Renal cortex interstitium (tissue), 11 donors: ENCODE measurements around the gene DUSP28. TPM values are rescaled to one million over a fixed set of nuclear protein-coding genes. Genes with fewer than 3 reads are reported as not detected.

Experiments
- DNase-seq, 11 donors: peaks; one replicate each; pipeline ENCODE4 v3.0.0-alpha.2; 2013; ENCODE audit warnings: low read depth in 9 of 11, low spot score in 4 of 11; ENCODE audit errors: extremely low read depth in 1 of 11
- polyA plus RNA-seq, 3 donors: library from polyadenylated mRNA; unstranded; fragments of 120-200 nt; gene quantifications; one replicate each; pipeline ENCODE4 v1.2.1, GENCODE V29; 2013; ENCODE audit not compliant: insufficient read length in 3 of 3

The DUSP28 gene
- polyA plus RNA-seq, 3 donors: 6.0 to 7.1 (median 6.9) TPM

DNA sequence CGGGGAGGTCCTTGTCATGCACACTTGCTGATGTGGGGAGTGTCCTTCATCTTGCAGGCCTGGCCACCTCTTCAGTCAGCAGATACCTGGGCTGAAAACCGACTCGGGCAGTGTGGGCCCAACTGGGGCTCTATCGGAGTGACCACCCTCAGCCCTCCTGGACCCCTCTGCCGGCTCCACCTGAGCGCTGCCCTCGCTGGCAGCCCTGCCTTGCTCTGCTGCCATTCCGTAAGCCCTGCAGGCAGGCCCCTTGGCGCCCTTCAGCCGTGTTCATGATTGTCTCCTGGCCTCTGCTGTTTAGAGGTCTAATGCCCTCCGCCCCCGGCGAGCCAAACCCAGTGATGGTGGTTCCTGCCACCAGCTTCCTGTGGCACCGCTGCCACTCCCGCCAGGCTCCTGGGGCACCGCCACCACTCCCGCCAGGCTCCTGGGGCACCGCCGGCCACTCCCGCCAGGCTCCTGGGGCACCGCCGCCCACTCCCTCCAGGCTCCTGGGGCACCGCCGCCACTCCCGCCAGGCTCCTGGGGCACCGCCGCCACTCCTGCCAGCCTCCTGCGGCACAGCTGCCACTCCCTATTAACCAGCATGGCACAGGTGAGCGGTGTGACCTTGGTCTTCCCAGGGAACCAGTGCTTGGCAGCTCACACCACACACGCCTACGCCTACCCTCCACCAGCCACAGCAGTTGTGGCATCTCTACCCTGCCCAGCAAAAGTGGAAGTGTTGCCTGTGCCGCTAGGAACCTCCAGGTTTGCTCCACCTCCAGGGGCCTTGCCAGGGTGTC, 42.3 kb downstream of the DUSP28 start:
- DNase-seq: no peak

DNA sequence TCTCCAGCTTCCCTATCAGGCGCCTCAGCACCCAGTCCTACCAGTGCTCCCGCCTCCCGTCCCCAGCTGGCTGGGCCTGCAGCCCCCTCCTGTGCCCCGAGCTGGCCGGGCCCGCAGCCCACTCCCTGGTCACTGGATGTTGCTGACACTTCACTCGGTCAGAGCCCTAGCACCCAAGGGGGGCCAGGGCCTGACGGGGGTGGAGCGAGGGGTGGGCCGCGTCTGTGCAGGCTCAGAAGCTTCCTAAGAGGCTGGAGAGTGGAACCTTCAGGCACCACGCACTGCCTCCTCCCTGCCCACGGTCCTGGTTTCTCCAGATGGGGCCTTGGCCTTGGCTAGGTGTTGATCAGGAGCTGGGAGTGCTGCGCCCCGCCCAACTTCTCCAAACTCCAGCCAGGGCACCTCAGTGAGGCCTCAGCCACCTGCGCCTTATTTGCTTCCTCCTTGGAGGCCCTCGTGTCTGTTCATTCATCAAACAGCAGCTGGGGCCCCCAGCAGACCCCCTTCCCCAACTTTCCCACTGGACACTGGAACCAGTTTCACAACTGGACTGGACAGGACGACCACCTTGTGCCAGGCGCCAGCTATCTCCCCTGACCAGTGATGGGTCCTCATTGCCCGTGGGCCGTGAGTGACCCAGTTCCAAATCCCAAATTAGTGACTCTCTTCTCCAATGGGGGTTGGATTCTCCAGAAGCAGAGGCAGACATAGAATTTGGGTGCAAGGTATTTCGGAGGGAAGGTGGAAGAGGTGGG, 43.1 kb downstream of the DUSP28 start:
- no peak for DNase-seq

DNA sequence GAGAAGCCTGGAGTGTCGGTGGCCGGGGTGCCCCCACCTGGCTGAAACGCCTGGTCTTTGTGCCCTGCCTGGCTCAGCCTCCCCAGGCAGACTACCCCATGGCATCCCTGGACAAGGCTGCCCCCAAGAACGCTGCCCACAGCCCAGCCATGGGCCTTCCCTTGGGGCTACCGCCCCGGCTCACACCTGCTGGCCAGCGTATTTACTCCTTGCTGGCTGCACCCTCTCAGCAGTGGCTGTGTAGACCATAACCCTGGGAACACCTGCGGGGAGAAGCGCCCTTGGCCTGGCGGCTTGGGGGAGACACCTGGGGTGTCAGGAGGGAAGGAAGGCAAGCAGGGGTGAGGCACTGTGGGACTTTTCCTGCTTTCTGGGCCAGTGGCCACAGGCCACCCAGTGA, 43.7 kb downstream of the DUSP28 start:
- DNase-seq: no peak

DNA sequence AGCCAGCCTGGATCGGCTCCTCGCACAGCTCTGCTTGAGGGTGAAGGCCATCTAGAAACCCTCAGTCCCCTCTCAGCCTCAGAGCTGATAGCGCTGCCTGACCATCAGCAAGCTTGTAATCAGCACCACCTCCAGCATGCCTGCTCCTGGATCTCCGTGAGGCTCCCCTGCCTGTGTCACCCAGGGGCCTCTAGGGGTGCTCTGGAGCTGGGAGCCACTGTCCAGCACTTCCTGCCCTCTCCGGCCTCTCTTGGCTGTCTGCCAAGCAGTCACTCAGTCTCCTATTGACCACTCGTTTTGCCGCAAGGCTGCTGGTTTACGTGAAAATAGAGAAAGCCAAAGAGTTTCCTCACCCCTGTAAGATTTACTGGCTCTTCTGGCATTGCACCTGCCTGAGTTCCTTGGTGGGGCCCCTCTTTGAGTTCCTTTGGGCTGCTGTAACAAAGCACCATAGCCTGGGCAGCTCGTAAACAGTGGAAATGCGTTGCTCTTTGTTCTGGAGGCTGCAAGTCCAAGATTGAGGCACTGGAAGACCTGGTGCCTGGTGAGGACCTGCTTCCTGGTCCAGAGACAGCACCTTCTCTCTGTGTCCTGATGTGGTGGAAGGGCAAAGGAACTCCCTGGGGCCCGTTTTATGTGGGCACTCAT, 44.3 kb downstream of the DUSP28 start:
- DNase-seq: peak in 9 of 11 donors; percentile 24 to 73 (median 63)

DNA sequence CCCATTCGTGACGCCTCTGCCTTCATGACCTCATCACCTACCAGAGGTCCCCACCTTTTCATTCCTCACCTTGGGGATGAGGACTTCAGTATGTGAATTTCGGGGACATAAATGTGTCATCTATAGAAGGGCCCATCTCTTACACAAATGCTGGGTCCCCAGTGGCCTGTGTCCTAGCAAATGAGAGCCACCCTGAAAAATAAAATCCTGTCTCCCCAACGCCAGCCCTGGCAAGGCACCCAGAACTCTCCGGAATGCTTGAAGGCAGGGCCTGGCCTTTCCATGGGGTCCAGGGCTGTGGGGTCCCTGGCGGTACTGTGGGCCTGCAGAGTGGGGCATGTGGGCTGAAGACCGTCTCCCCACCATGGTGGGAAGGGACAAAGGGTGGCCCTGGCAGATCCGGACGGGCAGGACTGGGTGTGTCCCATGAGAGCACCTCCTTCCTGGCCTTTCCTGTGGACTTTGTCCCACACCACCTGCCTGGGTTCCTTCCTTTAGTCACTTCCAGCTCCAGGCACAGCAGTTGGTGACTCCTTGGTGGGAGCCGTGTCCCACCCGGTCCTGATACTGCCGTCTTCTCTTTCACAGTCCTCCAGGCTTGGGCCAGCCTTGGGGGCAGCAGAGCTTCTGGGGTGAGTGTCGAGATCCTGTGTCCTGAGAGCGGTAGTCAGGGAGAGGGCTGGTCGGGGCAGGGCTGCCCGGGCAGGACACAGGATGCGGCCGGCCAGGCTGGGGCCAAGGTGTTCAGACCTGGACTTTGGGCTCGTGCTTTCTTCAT, 45.0 kb downstream of the DUSP28 start:
- no peak for DNase-seq

DNA sequence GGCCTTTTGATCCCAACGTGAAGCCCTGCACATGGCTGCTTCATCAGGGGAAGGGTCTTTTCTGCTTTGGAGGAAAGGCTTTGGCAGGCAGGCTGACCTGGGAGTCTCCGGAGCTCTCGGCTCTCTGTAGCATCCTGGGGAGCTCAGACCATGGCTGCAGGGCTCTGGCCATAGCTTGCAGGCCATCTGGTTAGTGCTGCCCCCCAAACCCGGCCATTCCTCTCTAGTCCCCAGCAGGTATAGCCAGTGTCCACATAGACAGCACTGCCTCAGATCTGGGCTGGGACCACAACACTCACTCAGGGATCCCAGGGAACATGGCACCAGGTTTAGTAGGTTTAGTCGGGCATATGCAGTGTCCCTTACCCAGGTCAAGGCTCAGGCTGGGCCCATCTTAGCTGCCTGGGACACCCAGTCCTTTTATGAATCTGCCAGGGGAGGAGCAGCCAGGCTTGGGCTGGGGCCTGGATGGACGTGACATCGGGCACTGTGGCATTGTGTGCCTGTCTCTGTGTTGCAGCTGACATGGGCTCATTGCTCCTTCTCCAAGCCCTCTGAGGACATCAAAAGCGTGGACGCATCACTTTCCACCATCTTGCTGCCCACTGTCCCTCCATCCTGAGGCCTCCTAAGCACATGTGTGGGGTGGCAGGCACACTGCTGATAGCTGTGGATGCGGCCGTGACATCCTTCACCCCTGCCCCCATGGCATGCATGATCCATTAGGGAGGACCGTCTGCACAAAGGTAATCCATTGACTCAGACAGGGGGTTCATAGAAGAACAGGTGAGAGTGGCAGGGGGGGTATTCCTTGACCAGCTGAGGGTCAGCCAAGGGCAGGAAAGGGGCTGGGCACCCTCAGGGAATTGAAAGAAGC, 45.9 kb downstream of the DUSP28 start:
- no peak for DNase-seq

DNA sequence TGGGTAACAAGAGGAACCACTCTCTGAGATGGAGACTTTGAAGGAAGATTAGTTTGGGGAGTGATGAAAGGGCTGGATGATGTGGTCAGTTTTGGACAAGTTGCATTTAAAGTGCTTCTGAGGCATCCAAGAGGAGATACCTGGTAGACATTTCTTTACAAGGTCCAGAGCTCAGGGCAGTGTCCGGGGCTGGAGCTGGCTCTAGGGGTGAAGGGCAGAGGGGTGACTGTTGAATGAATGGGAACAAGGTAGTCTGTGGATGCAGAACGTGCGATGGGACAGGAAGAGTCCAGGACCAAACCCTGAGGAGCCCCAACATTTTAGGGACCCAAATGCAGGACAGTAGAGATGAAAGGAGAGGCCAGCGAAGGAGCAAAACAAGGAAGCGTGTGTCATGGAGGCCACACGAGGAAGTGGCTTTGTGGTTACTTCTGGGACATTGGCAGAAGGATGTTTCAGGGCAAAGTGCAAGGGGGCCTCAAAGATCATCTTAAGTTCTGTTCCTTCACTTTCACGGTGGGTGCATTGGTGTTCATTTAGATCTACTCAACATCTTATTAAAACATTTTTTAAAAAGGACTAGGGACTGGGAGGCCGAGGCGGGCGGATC, 51.5 kb downstream of the DUSP28 start:
- no peak for DNase-seq

Other genes with a start within 250 kb of the DUSP28 start
- 10 to 100 TPM; 26.8 to 45.1 (median 44.6) TPM for gene GPC1, start 124.7 kb upstream of the DUSP28 start, polyA plus RNA-seq
- 10 to 100 TPM; 10.5 to 14.9 (median 11.4) TPM for gene ANKMY1, start 2.4 kb upstream of the DUSP28 start, polyA plus RNA-seq
- 10 to 100 TPM; 24.1 to 34.2 (median 31.1) TPM for gene RNPEPL1, start 8.1 kb downstream of the DUSP28 start, polyA plus RNA-seq
- gene CAPN10, start 26.4 kb downstream of the DUSP28 start, polyA plus RNA-seq: 10 to 100 TPM; 20.2 to 37.9 (median 32.1) TPM
- gene GPR35, start 65.1 kb downstream of the DUSP28 start, polyA plus RNA-seq: 1 to 10 TPM; 1.7 to 3.2 (median 1.9) TPM
- gene AQP12B, start 122.5 kb downstream of the DUSP28 start, polyA plus RNA-seq: under 1 TPM; 0.48 to 0.51 (median 0.49) TPM
- gene AQP12A, start 131.5 kb downstream of the DUSP28 start, polyA plus RNA-seq: under 1 TPM in 2 of 3 donors, not detected in 1; 0.38 to 0.55 TPM